Ascending aorta (tissue), 2 donors: ENCODE data around the gene HSD11B1. TPM values are rescaled to one million over a fixed set of nuclear protein-coding genes. Genes with fewer than 3 reads are reported as not detected.

ENCODE experiments used
- DNase-seq, 2 donors: peaks; one replicate each; pipeline ENCODE4 v3.0.0-alpha.2; 2019; ENCODE audit warnings: low spot score in 2 of 2
- H3K27ac ChIP-seq, 2 donors: fragments of 200-600 bp; sonication (generic); one replicate each; pipeline ENCODE4 v1.5.1; 2016 to 2017; ENCODE audit warnings: mild to moderate bottlenecking in 1 of 2
- H3K27me3 ChIP-seq: fragments of 200-600 bp; sonication (generic); one replicate; pipeline ENCODE4 v1.5.1; 2017
- H3K36me3 ChIP-seq, 2 donors: fragments of 200-600 bp; sonication (generic); one replicate each; pipeline ENCODE4 v1.5.1; 2016
- H3K4me1 ChIP-seq, 2 donors: fragments of 200-600 bp; sonication (generic); one replicate each; pipeline ENCODE4 v1.5.1; 2016 to 2017; ENCODE audit warnings: mild to moderate bottlenecking in 1 of 2
- H3K4me3 ChIP-seq, 2 donors: fragments of 200-600 bp; sonication (generic); one replicate each; pipeline ENCODE4 v1.5.1; 2016 to 2017; ENCODE audit warnings: mild to moderate bottlenecking in 1 of 2
- H3K9me3 ChIP-seq, 2 donors: fragments of 200-600 bp; sonication (generic); one replicate each; pipeline ENCODE4 v1.5.1; 2016
- intact Hi-C: fragments of 100-400 bp; cut with DNase I; formaldehyde crosslinking; loops from one replicate; pipeline ENCODE4 v1.15.1; 2023
- total RNA-seq: library from RNA; depleted of rRNA; stranded (reverse); fragments of >200 nt; gene quantifications from one replicate; pipeline ENCODE4 v1.1.0, GENCODE V29; 2016
- TF ChIP-seq, protein P1 (sequence below), 3 experiments: fragments of 200-600 bp in 2 of 3; fragments of 450-650 bp in 1 of 3; sonication (generic) in 2 of 3; IDR thresholded peaks; one replicate each; pipeline ENCODE4 v1.5.1; 2016 to 2019; ENCODE audit warnings: antibody characterized with exemption in 3 of 3, mild to moderate bottlenecking in 1 of 3, moderate library complexity in 1 of 3

Gene HSD11B1
- total RNA-seq, 1 donor from 2014 or later: 0.32 TPM

DNA sequence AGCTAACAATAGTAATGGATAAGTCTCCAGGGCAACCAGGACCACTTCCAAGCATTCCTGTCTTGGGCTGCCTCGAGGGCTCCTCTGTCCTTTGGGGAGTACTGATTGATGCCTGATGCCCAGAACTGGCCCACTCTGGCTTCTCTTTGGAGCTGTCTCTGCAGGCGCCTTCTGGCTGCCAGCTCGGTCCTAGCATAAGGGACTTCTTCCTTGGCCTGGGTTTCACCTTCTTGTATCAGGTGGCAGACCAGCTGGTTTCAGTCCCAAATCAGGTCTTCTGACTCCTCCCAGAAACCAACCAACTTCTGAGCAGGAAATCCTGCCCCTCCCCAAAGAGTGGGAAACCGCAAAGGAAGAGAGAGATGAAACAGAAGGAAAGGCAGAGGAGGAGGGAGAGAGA, 18.8 kb upstream of the HSD11B1 start:
- TF ChIP-seq, protein P1, sequence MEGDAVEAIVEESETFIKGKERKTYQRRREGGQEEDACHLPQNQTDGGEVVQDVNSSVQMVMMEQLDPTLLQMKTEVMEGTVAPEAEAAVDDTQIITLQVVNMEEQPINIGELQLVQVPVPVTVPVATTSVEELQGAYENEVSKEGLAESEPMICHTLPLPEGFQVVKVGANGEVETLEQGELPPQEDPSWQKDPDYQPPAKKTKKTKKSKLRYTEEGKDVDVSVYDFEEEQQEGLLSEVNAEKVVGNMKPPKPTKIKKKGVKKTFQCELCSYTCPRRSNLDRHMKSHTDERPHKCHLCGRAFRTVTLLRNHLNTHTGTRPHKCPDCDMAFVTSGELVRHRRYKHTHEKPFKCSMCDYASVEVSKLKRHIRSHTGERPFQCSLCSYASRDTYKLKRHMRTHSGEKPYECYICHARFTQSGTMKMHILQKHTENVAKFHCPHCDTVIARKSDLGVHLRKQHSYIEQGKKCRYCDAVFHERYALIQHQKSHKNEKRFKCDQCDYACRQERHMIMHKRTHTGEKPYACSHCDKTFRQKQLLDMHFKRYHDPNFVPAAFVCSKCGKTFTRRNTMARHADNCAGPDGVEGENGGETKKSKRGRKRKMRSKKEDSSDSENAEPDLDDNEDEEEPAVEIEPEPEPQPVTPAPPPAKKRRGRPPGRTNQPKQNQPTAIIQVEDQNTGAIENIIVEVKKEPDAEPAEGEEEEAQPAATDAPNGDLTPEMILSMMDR (IDR thresholded peaks at IDR 0.05): no peak
- Histone ChIP-seq H3K27me3 (no peaks in the 10 kb centered on the region), H3K4me1 (no peaks in the 10 kb centered on the region), H3K9me3 (no peaks in the 10 kb centered on the region), H3K27ac (no peak overlapping the region), H3K36me3 (no peaks in the 10 kb centered on the region), H3K4me3 (no peak overlapping the region)
- intact Hi-C loops: no loop called here
- DNase-seq: no peak

DNA sequence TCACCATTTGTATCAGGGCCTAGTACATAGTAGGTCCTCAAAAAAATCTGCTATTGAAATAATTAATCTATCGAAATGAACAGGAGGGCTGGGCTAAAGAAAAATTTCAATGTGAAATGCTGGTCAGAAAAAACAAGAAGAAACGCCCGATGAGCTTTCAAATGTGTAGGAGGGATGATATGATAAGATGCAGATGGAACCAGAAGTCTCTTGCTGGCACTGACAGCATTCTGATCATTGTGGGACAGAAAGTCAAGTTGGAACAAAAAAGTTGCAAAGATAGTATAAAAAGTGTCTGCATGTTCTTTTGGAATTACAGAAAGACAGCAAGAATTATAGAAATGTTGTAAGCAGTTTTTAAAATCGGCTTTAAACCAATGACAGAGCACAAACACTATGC, 18.3 kb upstream of the HSD11B1 start:
- TF ChIP-seq, protein P1 (IDR thresholded peaks at IDR 0.05): no peak
- intact Hi-C loops: no loop called here
- no peaks in the 10 kb centered on the region for H3K9me3 ChIP-seq
- H3K27ac ChIP-seq: no peak overlapping the region
- no peaks in the 10 kb centered on the region for H3K27me3 ChIP-seq
- no peaks in the 10 kb centered on the region for H3K4me1 ChIP-seq
- H3K36me3 ChIP-seq: no peaks in the 10 kb centered on the region
- DNase-seq: no peak
- no peak overlapping the region for H3K4me3 ChIP-seq

DNA sequence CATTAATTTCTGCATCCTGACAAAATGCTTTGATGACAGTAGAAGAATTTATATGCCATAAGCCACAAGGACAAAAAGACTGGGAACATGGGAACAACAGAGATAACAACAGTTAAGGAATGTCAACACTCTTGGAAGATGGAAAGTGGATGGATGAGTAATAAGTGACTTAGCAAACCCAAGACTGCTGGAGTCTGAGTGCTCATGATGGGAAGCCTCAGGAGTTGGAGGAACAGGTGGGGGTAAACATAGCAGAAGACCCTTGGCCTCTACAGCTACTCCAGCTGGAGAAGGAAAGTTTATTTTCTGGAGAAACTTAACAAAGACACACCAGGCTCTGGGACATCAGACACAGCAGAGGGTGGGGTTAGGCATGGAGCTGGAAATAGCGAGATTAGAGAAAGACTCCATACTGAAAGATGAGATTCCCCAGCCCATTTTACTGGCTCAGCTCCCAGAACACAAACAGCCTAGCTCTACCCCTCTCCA, 15.9 kb upstream of the HSD11B1 start:
- TF ChIP-seq, protein P1 (IDR thresholded peaks at IDR 0.05): no peak

DNA sequence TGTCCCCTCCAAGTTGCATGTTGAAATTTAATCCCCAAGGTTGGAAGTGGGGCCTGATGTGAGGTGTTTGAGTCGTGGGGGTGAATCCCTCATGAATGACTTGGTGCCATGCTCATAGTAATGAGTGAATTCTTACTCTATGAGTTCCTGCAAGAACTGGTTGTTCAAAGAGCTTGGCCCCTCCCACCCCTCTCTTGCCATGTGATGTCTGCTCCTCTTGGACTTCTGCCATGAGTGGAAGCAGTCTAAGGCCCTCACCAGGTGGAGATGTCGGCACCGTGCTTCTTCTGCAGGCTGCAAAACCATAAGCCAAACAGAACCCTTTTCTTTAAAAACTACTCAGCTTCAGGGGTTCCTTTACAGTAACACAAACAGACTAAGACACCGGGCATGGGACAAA, 15.2 kb upstream of the HSD11B1 start:
- no peaks in the 10 kb centered on the region for H3K36me3 ChIP-seq
- TF ChIP-seq, protein P1 (IDR thresholded peaks at IDR 0.05): no peak
- H3K9me3 ChIP-seq: no peaks in the 10 kb centered on the region
- H3K27ac ChIP-seq: no peak overlapping the region
- intact Hi-C loops: no loop called here
- H3K27me3 ChIP-seq: no peaks in the 10 kb centered on the region
- no peak overlapping the region for H3K4me3 ChIP-seq
- DNase-seq: no peak
- no peaks in the 10 kb centered on the region for H3K4me1 ChIP-seq

More for the DNA sequence above, 15.9 kb upstream of the HSD11B1 start:
- intact Hi-C loops: no loop called here
- Histone ChIP-seq H3K27ac (no peak overlapping the region), H3K4me1 (no peaks in the 10 kb centered on the region), H3K36me3 (no peaks in the 10 kb centered on the region), H3K27me3 (no peaks in the 10 kb centered on the region), H3K9me3 (no peaks in the 10 kb centered on the region), H3K4me3 (no peak overlapping the region)
- no peak for DNase-seq

DNA sequence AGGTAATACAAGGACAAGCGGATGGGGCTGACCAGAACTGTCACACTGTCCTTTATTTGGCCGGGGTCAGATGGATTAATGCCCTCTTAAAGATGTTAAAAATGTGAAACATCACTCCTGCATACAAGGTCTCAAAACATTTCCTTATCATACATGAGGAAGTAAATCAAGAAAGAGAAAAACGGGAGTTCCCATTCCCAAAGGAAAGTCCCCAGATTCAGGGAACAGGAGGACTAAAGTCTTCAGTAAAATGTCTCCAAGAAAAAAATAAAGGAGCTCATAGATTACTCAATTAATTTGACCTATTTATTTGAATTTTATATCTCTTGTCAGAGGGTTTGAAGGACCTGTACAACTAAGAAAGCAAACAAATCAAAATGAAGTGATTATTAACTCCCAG, 13.4 kb upstream of the HSD11B1 start:
- Histone ChIP-seq H3K4me1 (no peaks in the 10 kb centered on the region), H3K9me3 (no peaks in the 10 kb centered on the region), H3K27me3 (no peaks in the 10 kb centered on the region), H3K27ac (no peak overlapping the region), H3K4me3 (no peak overlapping the region), H3K36me3 (no peaks in the 10 kb centered on the region)
- intact Hi-C loops: no loop called here
- no peak for DNase-seq
- TF ChIP-seq, protein P1 (IDR thresholded peaks at IDR 0.05): no peak

DNA sequence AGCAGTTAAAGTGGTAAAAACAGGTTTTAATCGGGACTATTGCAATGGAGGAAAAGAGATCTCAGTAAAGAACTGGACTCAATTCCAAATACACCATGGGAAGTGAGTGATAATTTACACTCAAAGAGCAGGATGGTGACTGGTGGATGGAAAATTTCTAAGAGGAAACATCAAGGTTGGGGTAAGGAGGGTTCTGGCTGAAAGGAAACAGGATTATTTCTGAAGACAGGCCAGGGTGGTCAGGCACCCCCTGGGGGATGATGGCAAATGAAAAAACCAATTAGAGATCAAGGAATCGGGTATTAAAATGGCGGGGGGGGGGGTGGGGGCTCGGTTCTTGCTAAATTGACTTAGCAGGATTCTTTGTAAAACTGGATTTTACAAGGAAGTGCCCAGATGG, 12.3 kb upstream of the HSD11B1 start:
- TF ChIP-seq, protein P1 (IDR thresholded peaks at IDR 0.05): no peak
- Histone ChIP-seq H3K4me3 (no peak overlapping the region), H3K36me3 (no peaks in the 10 kb centered on the region), H3K27me3 (no peaks in the 10 kb centered on the region), H3K9me3 (no peaks in the 10 kb centered on the region), H3K27ac (no peak overlapping the region), H3K4me1 (no peaks in the 10 kb centered on the region)
- intact Hi-C loops: loop anchor here (1.0 to 2.0 kb wide), 2 partner anchors 90 to 123 kb away; no protein-coding TSS in a partner anchor
- DNase-seq: no peak
